Stimulated activated CD4-positive, alpha-beta T cell treated with anti-CD3 and anti-CD28 coated beads, TNF-alpha, amount 100 ng/mL, for 1 hour (primary cell): ENCODE data around the gene PHYHD1.

ENCODE experiments used
- DNase-seq, 3 donors: peaks; one replicate each; pipeline ENCODE4 v3.0.0-alpha.2; 2020; ENCODE audit warnings: low read depth in 3 of 3, low spot score in 1 of 3

The PHYHD1 gene

GRCh38 chr9:128901379-128901778 is 19.4 kb upstream of the PHYHD1 start:
- no peak for DNase-seq

- no peak for DNase-seq
Measured at GRCh38 chr9:128901822-128902221, 19.0 kb upstream of the PHYHD1 start.

- peak; percentile 61 to 79 (median 70) for DNase-seq
Measured at GRCh38 chr9:128902351-128903078, 18.3 kb upstream of the PHYHD1 start.

GRCh38 chr9:128903079-128903461 is 17.7 kb upstream of the PHYHD1 start:
- DNase-seq: no peak

GRCh38 chr9:128903871-128904620 is 16.7 kb upstream of the PHYHD1 start:
- DNase-seq: no peak

- no peak for DNase-seq
Measured at GRCh38 chr9:128905964-128906363, 14.8 kb upstream of the PHYHD1 start.

GRCh38 chr9:128906741-128907140 is 14.0 kb upstream of the PHYHD1 start:
- no peak for DNase-seq

- no peak for DNase-seq
Measured at GRCh38 chr9:128908372-128908771, 12.4 kb upstream of the PHYHD1 start.

- no peak for DNase-seq
Measured at GRCh38 chr9:128909859-128910258, 10.9 kb upstream of the PHYHD1 start.

- no peak for DNase-seq
Measured at GRCh38 chr9:128910906-128911305, 9.9 kb upstream of the PHYHD1 start.

- DNase-seq: no peak
Measured at GRCh38 chr9:128911529-128912035, 9.2 kb upstream of the PHYHD1 start.

- no peak for DNase-seq
Measured at GRCh38 chr9:128912270-128912853, 8.4 kb upstream of the PHYHD1 start.

- no peak for DNase-seq
Measured at GRCh38 chr9:128913048-128913900, 7.5 kb upstream of the PHYHD1 start.

- no peak for DNase-seq
Measured at GRCh38 chr9:128913995-128914772, 6.6 kb upstream of the PHYHD1 start.

GRCh38 chr9:128916204-128916603 is 4.6 kb upstream of the PHYHD1 start:
- DNase-seq: no peak

GRCh38 chr9:128916745-128917144 is 4.0 kb upstream of the PHYHD1 start:
- no peak for DNase-seq

- DNase-seq: no peak
Measured at GRCh38 chr9:128917151-128917849, 3.5 kb upstream of the PHYHD1 start.

- no peak for DNase-seq
Measured at GRCh38 chr9:128918921-128919320, 1.9 kb upstream of the PHYHD1 start.

GRCh38 chr9:128919402-128920089 is 1.2 kb upstream of the PHYHD1 start:
- no peak for DNase-seq
